HCT116 (cell line): ENCODE data around the gene WDR70. TPM values are rescaled to one million over a fixed set of nuclear protein-coding genes. Genes with fewer than 3 reads are reported as not detected.

Experiments used
- ATAC-seq: fragments of 200-7000 bp; cut with Tn5 transposase; 2 replicates; pipeline ENCODE4 v1.9.1; 2020; ENCODE audit warnings: mild to moderate bottlenecking, moderate library complexity
- BruUV-seq: library from RNA; stranded (reverse); fragments of 400-500 nt; replicated peaks from 2 replicates; lab custom pipeline; 2021; lab: Mats Ljungman, UMichigan
- CTCF ChIA-PET: fragments of 300-600 bp; sonication (Branson Sonifier 250); formaldehyde crosslinking; loops from one replicate; lab custom pipeline; 2021; ENCODE audit warnings: antibody characterized with exemption; lab: Charles Lee
- POLR2A ChIA-PET: fragments of 300-600, 350-600 bp; sonication (Branson Sonifier 250); formaldehyde crosslinking; loops from one replicate; lab custom pipeline; 2021; ENCODE audit warnings: antibody characterized with exemption; lab: Charles Lee
- RAD21 ChIA-PET, 2 experiments: fragments of 300-600 bp; sonication (Branson Sonifier 250); formaldehyde crosslinking; loops; one replicate each; lab custom pipeline; 2023; ENCODE audit warnings: low total read pairs in 2 of 2; ENCODE audit not compliant: uncharacterized antibody in 2 of 2, unreplicated experiment in 2 of 2, low non-redundant PET in 1 of 2; lab: Charles Lee
- DNase-seq: peaks from one replicate; pipeline ENCODE4 v3.0.0-alpha.2; 2010; ENCODE audit warnings: low read depth, low spot score
- H2AFZ ChIP-seq: fragments of 200-600 bp; shearing (Covaris generic), sonication (generic); 2 replicates; pipeline ENCODE4 v1.6.1; 2017; ENCODE audit warnings: low read depth, mixed run types, mixed read lengths, antibody characterized with exemption, low read length; ENCODE audit not compliant: poor library complexity, severe bottlenecking
- H3K27ac ChIP-seq: 2 replicates; pipeline ENCODE4 v1.5.1; 2012; ENCODE audit warnings: low read depth, low read length
- H3K27me3 ChIP-seq: fragments of 200-600 bp; sonication (generic); 2 replicates; pipeline ENCODE4 v1.6.1; 2016; ENCODE audit warnings: mixed run types, low read length, mixed read lengths; ENCODE audit not compliant: insufficient read depth
- H3K36me3 ChIP-seq, 2 experiments: fragments of 200-500 bp in 1 of 2; fragments of 200-600 bp in 1 of 2; sonication (Bioruptor generic) in 1 of 2; sonication (generic) in 1 of 2; 2 replicates each; pipeline versions ENCODE4 v1.5.1 to v1.6.1; 2014 to 2016; ENCODE audit warnings: low read length in 2 of 2, inconsistent platforms in 1 of 2, mixed read lengths in 1 of 2, mixed run types in 1 of 2; ENCODE audit not compliant: insufficient read depth in 2 of 2, control insufficient read depth in 1 of 2
- H3K4me1 ChIP-seq, 2 experiments: fragments of 200-600 bp in 1 of 2; sonication (generic) in 1 of 2; 2 replicates each; pipeline versions ENCODE4 v1.5.1 to v1.6.1; 2012 to 2017; ENCODE audit warnings: low read length in 2 of 2, inconsistent platforms in 1 of 2, mild to moderate bottlenecking in 1 of 2, mixed read lengths in 1 of 2, mixed run types in 1 of 2, moderate library complexity in 1 of 2; ENCODE audit not compliant: insufficient read depth in 2 of 2, control insufficient read depth in 1 of 2
- H3K4me2 ChIP-seq: fragments of 200-600 bp; sonication (generic); 2 replicates; pipeline ENCODE4 v1.6.1; 2017; ENCODE audit warnings: mixed run types, low read length, mixed read lengths
- H3K4me3 ChIP-seq, 2 experiments: fragments of 200-600 bp in 1 of 2; sonication (generic) in 1 of 2; replicated peaks in 1 of 2; 2 replicates each; pipeline ENCODE4 v1.5.1; 2011 to 2016; ENCODE audit warnings: low read length in 2 of 2, control low read depth in 1 of 2, low read depth in 1 of 2, mild to moderate bottlenecking in 1 of 2, mixed read lengths in 1 of 2, mixed run types in 1 of 2
- H3K79me2 ChIP-seq: fragments of 200-600 bp; sonication (generic); 2 replicates; pipeline ENCODE4 v1.6.1; 2017; ENCODE audit warnings: mild to moderate bottlenecking, mixed run types, low read length, moderate library complexity, mixed read lengths; ENCODE audit not compliant: insufficient read depth
- H3K9ac ChIP-seq: fragments of 200-600 bp; sonication (generic); 2 replicates; pipeline ENCODE4 v1.6.1; 2016; ENCODE audit warnings: low read length, mixed read lengths
- H3K9me2 ChIP-seq: fragments of 200-600 bp; sonication (generic), shearing (Covaris generic); 2 replicates; pipeline ENCODE4 v1.6.1; 2017; ENCODE audit warnings: mixed run types, mild to moderate bottlenecking, moderate library complexity; ENCODE audit not compliant: insufficient read depth
- H3K9me3 ChIP-seq, 2 experiments: fragments of 200-500 bp in 1 of 2; fragments of 200-600 bp in 1 of 2; sonication (Bioruptor generic) in 1 of 2; sonication (generic) in 1 of 2; 2 replicates each; pipeline ENCODE4 v1.6.1; 2014 to 2017; ENCODE audit warnings: low read length in 2 of 2, mixed read lengths in 2 of 2, inconsistent platforms in 1 of 2, low read depth in 1 of 2, mild to moderate bottlenecking in 1 of 2, mixed run types in 1 of 2, moderate library complexity in 1 of 2; ENCODE audit not compliant: control insufficient read depth in 1 of 2, insufficient read depth in 1 of 2
- H4K20me1 ChIP-seq: fragments of 200-600 bp; sonication (generic), shearing (Covaris generic); 2 replicates; pipeline ENCODE4 v1.6.1; 2017; ENCODE audit warnings: mixed run types, mild to moderate bottlenecking, moderate library complexity; ENCODE audit not compliant: insufficient read depth
- EZH2 ChIP-seq: fragments of 200-600 bp; sonication (generic); IDR thresholded peaks from 2 replicates; pipeline ENCODE4 v1.6.1; 2017; ENCODE audit warnings: antibody characterized with exemption, mixed run types
- FOSL1 ChIP-seq: IDR thresholded peaks from 2 replicates; pipeline ENCODE4 v1.6.1; 2012; ENCODE audit warnings: low read depth
- RAD21 ChIP-seq: IDR thresholded peaks from 2 replicates; pipeline ENCODE4 v1.6.1; 2012; ENCODE audit warnings: low read depth, mild to moderate bottlenecking
- SP1 ChIP-seq: IDR thresholded peaks from 2 replicates; pipeline ENCODE4 v1.6.1; 2012; ENCODE audit warnings: low read depth
- ZFX ChIP-seq: fragments of 450-650 bp; IDR thresholded peaks from 2 replicates; pipeline ENCODE4 v1.6.1; 2017
- ZNF274 ChIP-seq: fragments of 200-500 bp; sonication (Bioruptor generic); IDR thresholded peaks from 2 replicates; pipeline ENCODE4 v1.6.1; 2014; ENCODE audit warnings: mild to moderate bottlenecking, low read depth, low read length, inconsistent platforms
- intact Hi-C: fragments of 100-400 bp; cut with micrococcal nuclease; formaldehyde crosslinking; loops from 2 replicates; pipeline ENCODE4 v1.10.0; 2022
- total RNA-seq: library from RNA; stranded (reverse); gene quantifications from one replicate; pipeline ENCODE4 v1.2.1, GENCODE V29; 2021; ENCODE audit not compliant: unreplicated experiment
- TF ChIP-seq, protein P1 (sequence below): IDR thresholded peaks from 2 replicates; pipeline ENCODE4 v1.6.1; 2011; ENCODE audit warnings: mild to moderate bottlenecking, low read length, moderate library complexity; ENCODE audit not compliant: insufficient replicate concordance; ENCODE audit errors: extremely low read depth
- TF ChIP-seq, protein P2 (sequence below): IDR thresholded peaks from 2 replicates; pipeline ENCODE4 v1.6.1; 2012

Gene WDR70
- total RNA-seq, 1 experiment from 2014 or later = 31.1 TPM

DNA sequence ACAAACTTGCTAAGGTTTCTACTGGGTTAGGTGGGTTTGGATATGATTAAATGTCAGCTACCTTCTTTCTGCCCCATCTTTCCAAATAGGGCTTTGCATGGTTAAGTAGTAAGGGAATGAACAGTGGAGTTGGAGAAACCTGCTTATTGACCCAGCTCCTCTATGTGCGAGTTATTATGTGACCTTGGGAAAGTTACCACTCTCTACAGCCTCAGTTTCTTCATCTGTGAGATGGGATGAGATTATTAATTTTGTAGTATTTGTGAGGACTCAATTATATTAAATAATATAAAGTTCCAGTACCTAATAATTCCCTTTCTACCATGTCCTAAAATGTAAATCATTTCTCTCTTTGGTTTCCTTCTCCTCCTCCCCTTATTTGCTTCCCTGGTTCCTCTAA, 337.3 kb downstream of the WDR70 start (continued):
- TF ChIP-seq, protein P1, sequence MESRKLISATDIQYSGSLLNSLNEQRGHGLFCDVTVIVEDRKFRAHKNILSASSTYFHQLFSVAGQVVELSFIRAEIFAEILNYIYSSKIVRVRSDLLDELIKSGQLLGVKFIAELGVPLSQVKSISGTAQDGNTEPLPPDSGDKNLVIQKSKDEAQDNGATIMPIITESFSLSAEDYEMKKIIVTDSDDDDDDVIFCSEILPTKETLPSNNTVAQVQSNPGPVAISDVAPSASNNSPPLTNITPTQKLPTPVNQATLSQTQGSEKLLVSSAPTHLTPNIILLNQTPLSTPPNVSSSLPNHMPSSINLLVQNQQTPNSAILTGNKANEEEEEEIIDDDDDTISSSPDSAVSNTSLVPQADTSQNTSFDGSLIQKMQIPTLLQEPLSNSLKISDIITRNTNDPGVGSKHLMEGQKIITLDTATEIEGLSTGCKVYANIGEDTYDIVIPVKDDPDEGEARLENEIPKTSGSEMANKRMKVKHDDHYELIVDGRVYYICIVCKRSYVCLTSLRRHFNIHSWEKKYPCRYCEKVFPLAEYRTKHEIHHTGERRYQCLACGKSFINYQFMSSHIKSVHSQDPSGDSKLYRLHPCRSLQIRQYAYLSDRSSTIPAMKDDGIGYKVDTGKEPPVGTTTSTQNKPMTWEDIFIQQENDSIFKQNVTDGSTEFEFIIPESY = no peak
- no peak for TF ChIP-seq SP1
- no peak for TF ChIP-seq RAD21
- no peak for TF ChIP-seq EZH2
- no peak for TF ChIP-seq FOSL1
- TF ChIP-seq, all 23 proteins: peak for 0

DNA sequence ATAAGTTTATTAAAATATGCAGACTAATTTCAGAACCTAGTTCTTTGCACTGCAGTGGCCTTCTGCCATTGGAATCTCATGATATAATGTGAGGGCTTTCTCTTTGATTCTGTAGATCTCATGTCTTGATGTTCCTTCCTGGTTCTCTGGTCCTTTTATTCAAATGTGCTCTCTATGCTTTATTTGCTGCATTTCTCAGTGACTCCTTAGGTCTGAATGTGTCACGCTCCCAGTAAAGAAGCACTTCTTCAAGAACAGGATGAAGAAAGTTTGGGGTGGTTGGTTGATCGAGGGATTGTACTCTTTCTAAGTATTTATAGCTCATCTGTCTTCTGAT, 338.1 kb downstream of the WDR70 start:
- Histone ChIP-seq H3K27me3 (no peaks in the 10 kb centered on the region), H3K4me1 (peaks cover 10 to 17% of the 10 kb centered on the region in 2 experiments), H3K4me2 (peak overlapping the region; percentile 30), H3K27ac (no peak overlapping the region), H3K4me3 (no peak overlapping the region), H2AFZ (no peak overlapping the region), H3K9me2 (no peaks in the 10 kb centered on the region), H3K79me2 (no peaks in the 10 kb centered on the region), H3K9ac (no peak overlapping the region), H3K9me3 (no peaks in the 10 kb centered on the region), H4K20me1 (no peaks in the 10 kb centered on the region), H3K36me3 (no peaks in the 10 kb centered on the region)
- TF ChIP-seq, protein P2, sequence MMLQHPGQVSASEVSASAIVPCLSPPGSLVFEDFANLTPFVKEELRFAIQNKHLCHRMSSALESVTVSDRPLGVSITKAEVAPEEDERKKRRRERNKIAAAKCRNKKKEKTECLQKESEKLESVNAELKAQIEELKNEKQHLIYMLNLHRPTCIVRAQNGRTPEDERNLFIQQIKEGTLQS = no peak
- TF ChIP-seq ZNF274 (no peak), ZFX (no peak)
- BruUV-seq = no TSS peak
- RAD21 ChIA-PET = interaction anchor here in 1 of 2 experiments (0.6 kb wide), 1 partner anchor 94 kb away, joined by 3 read pairs; no protein-coding TSS in a partner anchor
- intact Hi-C loops = no loop called here
- POLR2A ChIA-PET = no interaction called here
- DNase-seq (no peak), ATAC-seq (no peak)
- CTCF ChIA-PET = no interaction called here
